H1 (cell line): ENCODE measurements around the gene GRIA1. TPM values are rescaled to one million over a fixed set of nuclear protein-coding genes. Genes with fewer than 3 reads are reported as not detected.

Experiments
- CTCF ChIA-PET: fragments of 300-600 bp; sonication (Branson Sonifier 250); formaldehyde crosslinking; loops from one replicate; lab custom pipeline; 2021; ENCODE audit not compliant: partially characterized antibody; lab: Charles Lee
- POLR2A ChIA-PET: fragments of 300-600 bp; sonication (Branson Sonifier 250); formaldehyde crosslinking; loops from one replicate; lab custom pipeline; 2021; ENCODE audit warnings: inconsistent platforms; ENCODE audit not compliant: partially characterized antibody; lab: Charles Lee
- DNase-seq, 2 experiments: peaks; one replicate each; pipeline versions ENCODE4 v3.0.0 to v3.0.0-alpha.2; 2010 to 2022; ENCODE audit warnings: low spot score in 2 of 2, low read depth in 1 of 2, mixed read lengths in 1 of 2
- FAIRE-seq: peaks from 2 replicates; lab custom pipeline; 2011; peaks lifted over from hg19 to GRCh38; lab: Jason Lieb, UNC
- H2AFZ ChIP-seq: 2 replicates; pipeline ENCODE4 v1.8.1; 2012; ENCODE audit warnings: low read length, inconsistent platforms
- H2AK5ac ChIP-seq: 2 replicates; pipeline ENCODE4 v1.6.1; 2013; ENCODE audit warnings: low read depth, low read length
- H2BK120ac ChIP-seq: replicated peaks from 2 replicates; pipeline ENCODE3; 2013; ENCODE audit warnings: low read depth, low read length, inconsistent platforms
- H2BK12ac ChIP-seq: 2 replicates; pipeline ENCODE4 v1.6.1; 2013; ENCODE audit warnings: low read depth, low read length
- H2BK15ac ChIP-seq: 2 replicates; pipeline ENCODE4 v1.6.1; 2013; ENCODE audit warnings: low read length
- H2BK20ac ChIP-seq: 2 replicates; pipeline ENCODE4 v1.6.1; 2013; ENCODE audit warnings: low read length
- H2BK5ac ChIP-seq: 2 replicates; pipeline ENCODE4 v1.6.1; 2013; ENCODE audit warnings: low read depth, low read length
- H3K14ac ChIP-seq: 2 replicates; pipeline ENCODE4 v1.6.1; 2013; ENCODE audit warnings: inconsistent platforms; ENCODE audit not compliant: insufficient read length
- H3K18ac ChIP-seq: 2 replicates; pipeline ENCODE4 v1.6.1; 2013; ENCODE audit warnings: low read length; ENCODE audit errors: extremely low read depth
- H3K23ac ChIP-seq: 2 replicates; pipeline ENCODE4 v1.6.1; 2013; ENCODE audit warnings: inconsistent platforms; ENCODE audit not compliant: insufficient read length
- H3K23me2 ChIP-seq: 2 replicates; pipeline ENCODE4 v1.6.1; 2013; ENCODE audit warnings: low read depth, low read length
- H3K27ac ChIP-seq: 2 replicates; pipeline ENCODE4 v1.6.1; 2011; ENCODE audit warnings: low read depth, low read length, inconsistent platforms
- H3K27me3 ChIP-seq, 4 experiments: replicated peaks in 1 of 4; 1 replicate in 1 of 4; 2 replicates in 3 of 4; pipeline versions ENCODE4 v1.6.1 to v1.8.1; 2011 to 2013; ENCODE audit warnings: low read length in 3 of 4, mild to moderate bottlenecking in 3 of 4, inconsistent platforms in 2 of 4, mixed read lengths in 2 of 4, moderate library complexity in 1 of 4; ENCODE audit not compliant: control insufficient read depth in 3 of 4, insufficient read depth in 3 of 4; ENCODE audit errors: extremely low read depth in 1 of 4
- H3K36me3 ChIP-seq, 4 experiments: 2 replicates each; pipeline versions ENCODE4 v1.6.1 to v1.8.1; 2011 to 2013; ENCODE audit warnings: mild to moderate bottlenecking in 4 of 4, low read length in 3 of 4, moderate library complexity in 2 of 4, control low read depth in 1 of 4, inconsistent platforms in 1 of 4; ENCODE audit not compliant: insufficient read depth in 4 of 4, control insufficient read depth in 2 of 4
- H3K4ac ChIP-seq: replicated peaks from 2 replicates; pipeline ENCODE3; 2013; ENCODE audit warnings: low read length, low read depth, mixed read lengths, inconsistent platforms; ENCODE audit not compliant: insufficient read length
- H3K4me1 ChIP-seq, 4 experiments: replicated peaks in 1 of 4; 1 replicate in 1 of 4; 2 replicates in 3 of 4; pipeline versions ENCODE4 v1.6.1 to v1.8.1; 2011 to 2013; ENCODE audit warnings: low read length in 3 of 4, inconsistent platforms in 2 of 4, mixed read lengths in 1 of 4; ENCODE audit not compliant: insufficient read depth in 4 of 4, control insufficient read depth in 3 of 4
- H3K4me2 ChIP-seq, 2 experiments: 2 replicates each; pipeline versions ENCODE4 v1.6.1 to v1.8.1; 2011 to 2013; ENCODE audit warnings: low read depth in 2 of 2, low read length in 2 of 2, control low read depth in 1 of 2, inconsistent platforms in 1 of 2, mild to moderate bottlenecking in 1 of 2; ENCODE audit not compliant: insufficient read depth in 1 of 2
- H3K4me3 ChIP-seq, 4 experiments: fragments of 200-600, 300-600 bp in 1 of 4; sonication (generic), shearing (Covaris generic), sonication (Bioruptor Twin) in 1 of 4; 2 replicates each; pipeline versions ENCODE4 v1.5.1 to v1.8.1; 2011 to 2016; ENCODE audit warnings: low read length in 4 of 4, low read depth in 3 of 4, control low read depth in 2 of 4, inconsistent platforms in 2 of 4, mild to moderate bottlenecking in 2 of 4, mixed read lengths in 1 of 4, moderate library complexity in 1 of 4; ENCODE audit not compliant: insufficient read depth in 2 of 4; ENCODE audit errors: extremely low read depth in 1 of 4
- H3K56ac ChIP-seq: replicated peaks from 2 replicates; pipeline ENCODE3; 2013; ENCODE audit warnings: low read depth, mild to moderate bottlenecking, mixed read lengths, low read length, inconsistent platforms; ENCODE audit not compliant: insufficient read length
- H3K79me1 ChIP-seq: 2 replicates; pipeline ENCODE4 v1.6.1; 2013; ENCODE audit warnings: low read depth, low read length, control low read depth
- H3K79me2 ChIP-seq, 2 experiments: 2 replicates each; pipeline versions ENCODE4 v1.6.1 to v1.8.1; 2012 to 2013; ENCODE audit warnings: low read length in 2 of 2, mild to moderate bottlenecking in 2 of 2, inconsistent platforms in 1 of 2; ENCODE audit not compliant: insufficient read depth in 2 of 2, control insufficient read depth in 1 of 2
- H3K9ac ChIP-seq, 4 experiments: replicated peaks in 1 of 4; 1 replicate in 1 of 4; 2 replicates in 3 of 4; pipeline versions ENCODE4 v1.6.1 to v1.8.1; 2011 to 2013; ENCODE audit warnings: low read depth in 3 of 4, low read length in 3 of 4, control low read depth in 2 of 4, mild to moderate bottlenecking in 2 of 4, moderate library complexity in 2 of 4, inconsistent platforms in 1 of 4; ENCODE audit errors: extremely low read depth in 1 of 4
- H3K9me3 ChIP-seq, 2 experiments: 2 replicates each; pipeline versions ENCODE4 v1.6.1 to v1.8.1; 2012 to 2013; ENCODE audit warnings: mild to moderate bottlenecking in 2 of 2, moderate library complexity in 2 of 2, control low read depth in 1 of 2, inconsistent platforms in 1 of 2, low read depth in 1 of 2, low read length in 1 of 2, mixed read lengths in 1 of 2; ENCODE audit not compliant: insufficient read depth in 2 of 2
- H4K20me1 ChIP-seq, 2 experiments: replicated peaks in 1 of 2; 2 replicates each; pipeline versions ENCODE3 to v1.8.1; 2011 to 2013; ENCODE audit warnings: inconsistent platforms in 2 of 2, low read length in 2 of 2, mild to moderate bottlenecking in 1 of 2; ENCODE audit not compliant: insufficient read depth in 2 of 2, control insufficient read depth in 1 of 2
- H4K5ac ChIP-seq: 2 replicates; pipeline ENCODE4 v1.6.1; 2013; ENCODE audit warnings: low read length, low read depth, mixed read lengths, inconsistent platforms; ENCODE audit not compliant: insufficient read length
- H4K8ac ChIP-seq: 2 replicates; pipeline ENCODE4 v1.8.0; 2013; ENCODE audit warnings: mild to moderate bottlenecking, moderate library complexity, low read length, inconsistent platforms; ENCODE audit not compliant: insufficient read depth; ENCODE audit errors: extremely low read depth
- H4K91ac ChIP-seq: replicated peaks from 2 replicates; pipeline ENCODE3; 2013; ENCODE audit warnings: low read length, mixed read lengths, inconsistent platforms; ENCODE audit not compliant: insufficient read length
- BACH1 ChIP-seq: IDR thresholded peaks from 2 replicates; pipeline ENCODE4 v1.6.1; 2012; ENCODE audit warnings: low read length, improper control_type of control experiment
- BCL11A ChIP-seq, 2 experiments: IDR thresholded peaks; one replicate each; pipeline ENCODE4 v1.6.1; 2011; ENCODE audit warnings: low read depth in 2 of 2, low read length in 2 of 2, mild to moderate bottlenecking in 2 of 2
- CHD2 ChIP-seq: IDR thresholded peaks from 2 replicates; pipeline ENCODE4 v1.6.1; 2012; ENCODE audit warnings: low read length, improper control_type of control experiment
- CREB1 ChIP-seq: IDR thresholded peaks from 2 replicates; pipeline ENCODE4 v1.6.1; 2012; ENCODE audit warnings: inconsistent platforms
- CTBP2 ChIP-seq: IDR thresholded peaks from 2 replicates; pipeline ENCODE4 v1.7.0; 2011; ENCODE audit warnings: borderline replicate concordance, mild to moderate bottlenecking, moderate library complexity, mixed read lengths, low read length; ENCODE audit not compliant: insufficient read depth, insufficient read length
- EZH2 ChIP-seq: fragments of 200-600 bp; sonication (generic); IDR thresholded peaks from 2 replicates; pipeline ENCODE4 v1.7.1; 2012; ENCODE audit warnings: low read depth, mild to moderate bottlenecking, moderate library complexity, low read length, inconsistent platforms; ENCODE audit not compliant: severe bottlenecking
- GTF2F1 ChIP-seq: IDR thresholded peaks from 2 replicates; pipeline ENCODE4 v1.6.1; 2012; ENCODE audit warnings: low read depth, low read length, improper control_type of control experiment, borderline replicate concordance
- HDAC2 ChIP-seq, 2 experiments: fragments of 300-600 bp in 1 of 2; sonication (generic) in 1 of 2; IDR thresholded peaks; 2 replicates each; pipeline ENCODE4 v1.6.1; 2011 to 2012; ENCODE audit warnings: low read depth in 2 of 2, low read length in 2 of 2, mild to moderate bottlenecking in 2 of 2, moderate library complexity in 2 of 2, borderline replicate concordance in 1 of 2, inconsistent platforms in 1 of 2
- KDM4A ChIP-seq: IDR thresholded peaks from one replicate; pipeline ENCODE4 v1.7.1; 2012; ENCODE audit warnings: low read depth, mild to moderate bottlenecking, moderate library complexity, low read length, inconsistent platforms; ENCODE audit not compliant: severe bottlenecking
- RBBP5 ChIP-seq: IDR thresholded peaks from 2 replicates; pipeline ENCODE4 v1.7.1; 2012; ENCODE audit warnings: low read depth, mild to moderate bottlenecking, inconsistent platforms, low read length, moderate library complexity, borderline replicate concordance
- RFX5 ChIP-seq: IDR thresholded peaks from 2 replicates; pipeline ENCODE4 v1.6.1; 2011; ENCODE audit warnings: low read depth, low read length, improper control_type of control experiment, borderline replicate concordance
- SAP30 ChIP-seq: fragments of 300-600 bp; sonication (generic); IDR thresholded peaks from 2 replicates; pipeline ENCODE4 v1.7.1; 2012; ENCODE audit warnings: low read length, moderate library complexity, mild to moderate bottlenecking, inconsistent platforms; ENCODE audit not compliant: insufficient read depth, insufficient replicate concordance
- SIX5 ChIP-seq: IDR thresholded peaks from 2 replicates; pipeline ENCODE4 v1.6.1; 2011; ENCODE audit warnings: mild to moderate bottlenecking, low read depth, low read length
- SUZ12 ChIP-seq: fragments of 200-600 bp; sonication (generic); IDR thresholded peaks from 2 replicates; pipeline ENCODE4 v1.6.1; 2012; ENCODE audit warnings: mild to moderate bottlenecking, inconsistent platforms, low read length, moderate library complexity, mixed read lengths
- YY1 ChIP-seq: IDR thresholded peaks from 2 replicates; pipeline ENCODE4 v1.6.1; 2011; ENCODE audit warnings: low read depth, mild to moderate bottlenecking, low read length
- WGBS, 2 experiments: shearing (Covaris generic) in 1 of 2; methylation state at CpG; one replicate each; pipeline versions ENCODE4 v1.1.6 to v1.1.7; 2013 to 2015; ENCODE audit warnings: low lambda C conversion rate in 2 of 2, mixed read lengths in 2 of 2, inconsistent platforms in 1 of 2, low coverage in 1 of 2, missing lambda C conversion rate in 1 of 2; ENCODE audit not compliant: insufficient replicate concordance in 2 of 2, insufficient coverage in 1 of 2, insufficient read length in 1 of 2; ENCODE audit errors: extremely low coverage in 1 of 2, missing lambda C conversion rate in 1 of 2; 5-methylcytosine and 5-hydroxymethylcytosine counted together
- polyA plus RNA-seq, 7 experiments: library from polyadenylated mRNA; depleted of rRNA in 3 of 7; stranded (reverse) in 5 of 7; unstranded in 2 of 7; fragments of >200 nt in 5 of 7; fragments of 200-250 nt in 2 of 7; gene quantifications; 1 replicate in 5 of 7; 2 replicates in 1 of 7; 4 replicates in 1 of 7; pipeline versions ENCODE4 v1.2.1 to v1.2.3, GENCODE V29; 2011 to 2013; ENCODE audit warnings: missing spikeins in 2 of 7, mixed read lengths in 2 of 7
- total RNA-seq: library from RNA; stranded (reverse); fragmentation: NEBNext Ultra II Directional; extraction: Animal tissue kit (Norgen Biotek cat#: 25700); gene quantifications from 2 replicates; pipeline ENCODE4 v1.2.1, GENCODE V29; 2021

GRIA1 gene
- total and polyA plus RNA-seq, 2 of the 8 experiments (the other 6 are each of a cell fraction or from before 2014, with no cell fraction given): 0.97 to 2.5 TPM

GRCh38 chr5:153558957-153559356, 68.5 kb downstream of the GRIA1 start:
- no peak overlapping the region for H2AFZ ChIP-seq
- no peak overlapping the region for H3K27ac ChIP-seq
- H3K23me2 ChIP-seq: no peaks in the 10 kb centered on the region
- no peaks in the 10 kb centered on the region for H3K4me1 ChIP-seq
- H4K8ac ChIP-seq: no peak overlapping the region
- no peak overlapping the region for H2BK5ac ChIP-seq
- no peak overlapping the region for H3K23ac ChIP-seq
- no peaks in the 10 kb centered on the region for H3K36me3 ChIP-seq
- no peak overlapping the region for H2BK15ac ChIP-seq
- no peak overlapping the region for H4K5ac ChIP-seq
- H3K79me1 ChIP-seq: no peaks in the 10 kb centered on the region
- no peak overlapping the region for H3K14ac ChIP-seq
- no peak overlapping the region for H2BK20ac ChIP-seq
- no peaks in the 10 kb centered on the region for H3K79me2 ChIP-seq
- no peaks in the 10 kb centered on the region for H4K20me1 ChIP-seq
- ChIA-PET CTCF (interaction anchor here (0.8 to 1.9 kb wide), 5 partner anchors 9 to 406 kb away, joined by 3 to 6 read pairs (median 4); no protein-coding TSS in a partner anchor), POLR2A (no interaction called here)
- no peak overlapping the region for H3K9ac ChIP-seq
- no peaks in the 10 kb centered on the region for H3K9me3 ChIP-seq
- no peak overlapping the region for H3K18ac ChIP-seq
- H4K91ac ChIP-seq: no peak overlapping the region
- H2BK12ac ChIP-seq: no peak overlapping the region
- no peak overlapping the region for H3K4me2 ChIP-seq
- H3K27me3 ChIP-seq: no peaks in the 10 kb centered on the region
- no peak for DNase-seq
- no peak overlapping the region for H3K56ac ChIP-seq
- no peak for FAIRE-seq
- H2BK120ac ChIP-seq: no peak overlapping the region
- H2AK5ac ChIP-seq: no peak overlapping the region
- WGBS, 2 experiments: 80% methylated on average over 3 of the region's 3 CpGs; no CpG with 5 or more reads in 1 of the 2 experiments
- no peak overlapping the region for H3K4ac ChIP-seq
- no peak overlapping the region for H3K4me3 ChIP-seq
- TF ChIP-seq BCL11A (IDR thresholded peaks at IDR 0.05; ENCODE audit: low read depth in 2 of 2, low read length in 2 of 2) (no peak), YY1 (no peak), SIX5 (no peak), SAP30 (no peak), RBBP5 (no peak), BACH1 (no peak), RFX5 (no peak), CHD2 (no peak), SUZ12 (no peak), EZH2 (no peak), KDM4A (no peak), CREB1 (no peak), CTBP2 (no peak), HDAC2 (IDR thresholded peaks at IDR 0.05; ENCODE audit: borderline replicate concordance in 1 of 2, low read depth in 2 of 2, low read length in 2 of 2) (no peak), GTF2F1 (no peak)
